ENCODE results near the gene SH3BGRL3. TPM values are rescaled to one million over a fixed set of nuclear protein-coding genes. Genes with fewer than 3 reads are reported as not detected.

Gene SH3BGRL3
- total and polyA plus RNA-seq, 7 donors, result 32.9 to 575 (median 41.5) TPM

DNA sequence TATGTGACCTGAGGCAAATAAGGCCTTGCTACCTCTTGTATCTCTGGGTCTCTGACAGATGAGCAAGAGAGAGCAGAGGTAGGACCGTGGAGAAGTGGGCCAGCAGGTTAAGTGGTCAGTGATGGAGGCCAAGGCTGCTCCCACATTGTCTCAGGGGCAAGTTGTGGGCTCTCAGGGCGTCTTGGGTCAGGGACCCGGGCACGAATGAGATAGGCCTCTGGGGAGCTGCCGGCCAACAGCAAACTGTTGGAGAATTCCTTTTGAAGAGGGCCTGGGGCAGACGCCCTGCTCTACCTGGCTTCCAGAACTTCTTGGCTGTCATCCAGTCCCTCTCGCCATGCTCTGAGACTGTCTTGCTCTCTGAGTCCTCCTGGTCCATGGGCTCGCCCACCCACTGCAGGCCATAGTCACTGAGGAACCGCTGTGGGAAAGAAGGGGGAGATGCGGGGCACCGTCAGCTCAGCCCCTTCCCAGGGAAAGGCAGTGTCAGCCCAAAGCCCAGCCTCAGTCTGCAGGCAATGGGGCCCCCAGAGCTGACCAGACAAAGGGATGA is 14.1 kb downstream of the SH3BGRL3 start:
- no peak for TF ChIP-seq POLR2AphosphoS5 (IDR thresholded peaks at IDR 0.05)
- TF ChIP-seq, protein P1, sequence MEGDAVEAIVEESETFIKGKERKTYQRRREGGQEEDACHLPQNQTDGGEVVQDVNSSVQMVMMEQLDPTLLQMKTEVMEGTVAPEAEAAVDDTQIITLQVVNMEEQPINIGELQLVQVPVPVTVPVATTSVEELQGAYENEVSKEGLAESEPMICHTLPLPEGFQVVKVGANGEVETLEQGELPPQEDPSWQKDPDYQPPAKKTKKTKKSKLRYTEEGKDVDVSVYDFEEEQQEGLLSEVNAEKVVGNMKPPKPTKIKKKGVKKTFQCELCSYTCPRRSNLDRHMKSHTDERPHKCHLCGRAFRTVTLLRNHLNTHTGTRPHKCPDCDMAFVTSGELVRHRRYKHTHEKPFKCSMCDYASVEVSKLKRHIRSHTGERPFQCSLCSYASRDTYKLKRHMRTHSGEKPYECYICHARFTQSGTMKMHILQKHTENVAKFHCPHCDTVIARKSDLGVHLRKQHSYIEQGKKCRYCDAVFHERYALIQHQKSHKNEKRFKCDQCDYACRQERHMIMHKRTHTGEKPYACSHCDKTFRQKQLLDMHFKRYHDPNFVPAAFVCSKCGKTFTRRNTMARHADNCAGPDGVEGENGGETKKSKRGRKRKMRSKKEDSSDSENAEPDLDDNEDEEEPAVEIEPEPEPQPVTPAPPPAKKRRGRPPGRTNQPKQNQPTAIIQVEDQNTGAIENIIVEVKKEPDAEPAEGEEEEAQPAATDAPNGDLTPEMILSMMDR (IDR thresholded peaks at IDR 0.05), result no peak
- TF ChIP-seq POLR2A (IDR thresholded peaks at IDR 0.05), result no peak
- no peak for TF ChIP-seq EP300 (IDR thresholded peaks at IDR 0.05)
- H3K9me3 ChIP-seq, result no peaks in the 10 kb centered on the region
- intact Hi-C loops (cut with DNase I), result no loop called here
- no peaks in the 10 kb centered on the region for H3K36me3 ChIP-seq
- H3K4me1 ChIP-seq, result no peaks in the 10 kb centered on the region
- no peak overlapping the region for H3K27ac ChIP-seq
- no peak overlapping the region for H3K4me3 ChIP-seq
- H3K27me3 ChIP-seq, result no peaks in the 10 kb centered on the region
- no peak for DNase-seq
- 87% methylated on average over 11 of the region's 11 CpGs for WGBS, 2 donors

DNA sequence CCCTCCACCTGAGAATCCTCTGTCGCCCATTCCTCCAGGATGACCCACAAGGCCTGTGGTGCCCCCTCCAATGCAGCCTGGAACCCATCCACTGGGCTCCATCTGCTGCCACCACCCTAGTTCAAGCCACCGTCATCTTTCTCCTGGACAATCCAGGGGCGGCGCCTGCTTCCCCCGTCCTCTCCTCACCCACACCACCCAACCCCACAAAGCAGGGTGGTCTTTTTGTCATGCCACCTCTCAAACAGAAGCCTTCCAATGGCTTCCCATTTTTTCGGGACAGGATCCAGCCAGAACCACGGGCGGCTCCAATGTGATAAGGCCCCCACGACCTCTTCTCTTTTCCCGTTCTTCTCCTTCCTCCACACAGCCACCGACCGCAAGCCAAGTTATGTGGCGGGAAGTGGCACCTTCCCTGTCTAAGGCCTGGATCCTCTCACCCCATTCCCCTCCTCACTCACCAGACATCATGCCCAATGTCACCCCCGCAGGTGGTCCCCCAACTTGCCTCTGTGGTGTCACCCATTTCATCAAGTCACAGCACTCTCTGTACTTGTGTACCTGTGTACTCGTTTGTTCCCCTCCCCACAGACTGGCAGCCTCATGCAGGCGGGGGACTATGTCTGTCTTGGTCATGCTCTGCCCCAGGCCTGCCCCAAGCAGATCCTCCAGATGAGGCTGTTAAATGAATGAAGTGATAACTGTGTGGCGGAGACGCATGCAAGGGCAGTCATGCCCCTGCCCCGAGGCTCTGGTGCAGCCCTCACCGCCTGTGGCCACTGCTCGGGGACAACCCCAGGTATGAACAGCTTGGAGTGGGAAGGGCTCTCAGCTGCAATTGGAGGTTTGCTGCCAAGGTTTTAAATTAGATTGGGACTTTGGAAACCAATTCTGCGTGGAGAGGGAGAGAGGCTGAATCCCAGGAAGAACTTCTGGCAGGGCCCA is 15.6 kb downstream of the SH3BGRL3 start:
- no peak for TF ChIP-seq POLR2AphosphoS5 (IDR thresholded peaks at IDR 0.05)
- no peak for TF ChIP-seq EP300 (IDR thresholded peaks at IDR 0.05)
- TF ChIP-seq POLR2A (IDR thresholded peaks at IDR 0.05), result no peak
- TF ChIP-seq, protein P1 (IDR thresholded peaks at IDR 0.05), result no peak
- DNase-seq, result no peak
- 90 to 91% methylated on average over 22 of the region's 22 CpGs for WGBS, 2 donors
- no peak overlapping the region for H3K27ac ChIP-seq
- no peaks in the 10 kb centered on the region for H3K9me3 ChIP-seq
- H3K4me3 ChIP-seq, result no peak overlapping the region
- intact Hi-C loops (cut with DNase I), result no loop called here
- no peaks in the 10 kb centered on the region for H3K4me1 ChIP-seq
- H3K27me3 ChIP-seq, result no peaks in the 10 kb centered on the region
- no peaks in the 10 kb centered on the region for H3K36me3 ChIP-seq

DNA sequence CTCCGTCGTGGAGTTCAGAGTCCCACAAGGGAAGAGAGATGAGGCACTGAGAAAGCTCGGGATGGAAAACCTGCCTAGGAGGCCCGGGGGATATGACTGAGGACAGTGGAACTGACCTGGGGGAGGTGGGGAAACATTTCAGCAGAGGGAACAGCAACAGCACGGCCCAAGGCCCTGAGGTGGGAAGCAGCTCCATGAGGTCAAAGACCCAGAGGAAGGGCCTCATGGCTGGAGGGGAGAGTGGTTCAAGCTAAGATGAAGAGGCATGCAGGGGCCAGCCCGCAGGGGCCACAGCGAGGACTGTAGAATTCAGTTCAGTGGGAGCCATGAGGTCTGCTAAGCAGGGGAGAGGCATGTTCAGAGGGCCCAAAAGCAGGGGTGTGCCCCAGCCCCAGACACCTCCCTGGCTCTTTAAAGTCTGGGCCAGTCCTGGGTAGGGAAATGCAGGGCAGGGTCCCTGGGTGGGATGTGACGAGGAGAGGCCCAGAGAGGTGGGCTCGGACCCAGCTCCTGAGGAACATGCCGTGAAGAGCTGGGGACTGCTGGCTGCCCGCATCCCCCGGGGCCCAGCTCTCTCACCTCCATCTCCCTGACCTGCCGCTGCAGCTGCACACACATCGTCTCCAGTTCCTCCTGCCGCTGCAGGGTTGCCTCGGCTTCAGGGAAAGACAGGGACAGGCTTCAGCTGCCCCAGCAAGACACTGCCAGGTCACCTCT is 16.6 kb downstream of the SH3BGRL3 start:
- intact Hi-C loops (cut with DNase I), result no loop called here
- no peaks in the 10 kb centered on the region for H3K9me3 ChIP-seq

DNA sequence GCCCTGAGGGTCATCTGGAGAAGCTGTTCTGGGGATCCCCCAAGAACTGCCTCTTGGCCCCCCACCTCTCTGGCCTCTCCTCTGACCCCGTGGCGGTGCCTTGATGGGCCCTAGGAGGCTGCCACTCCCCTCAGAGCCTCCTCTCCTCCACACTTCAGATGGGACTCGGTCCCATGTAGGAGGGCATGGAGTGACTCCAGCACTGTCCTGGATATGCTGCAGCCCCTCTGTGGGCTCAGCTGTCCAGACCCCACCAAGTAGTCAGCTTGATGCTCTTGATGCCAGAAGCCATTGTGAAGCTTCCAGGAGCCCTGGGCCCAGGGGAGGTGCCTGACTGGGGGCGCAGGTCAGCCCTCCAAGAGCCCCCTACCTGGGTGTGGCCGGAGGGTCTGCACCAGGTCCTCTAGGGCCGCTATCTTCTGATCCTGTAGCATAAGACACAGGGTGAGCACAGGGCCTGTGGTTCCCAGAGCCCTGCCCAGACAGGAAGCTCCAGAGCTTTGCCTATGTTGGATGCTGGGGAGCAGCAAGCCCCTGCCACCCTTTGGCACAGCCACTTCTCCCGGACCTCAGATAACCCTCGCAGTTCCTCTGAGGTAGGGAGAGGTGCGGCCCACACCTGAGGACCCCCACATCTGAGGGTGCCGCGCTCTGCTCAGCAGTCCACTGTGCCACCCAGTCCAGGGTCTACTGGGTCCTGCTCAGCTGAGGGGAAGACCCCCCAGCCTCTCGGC is 17.3 kb downstream of the SH3BGRL3 start:
- TF ChIP-seq POLR2A (IDR thresholded peaks at IDR 0.05), result no peak
- TF ChIP-seq EP300 (IDR thresholded peaks at IDR 0.05), result no peak
- no peak for TF ChIP-seq POLR2AphosphoS5 (IDR thresholded peaks at IDR 0.05)
- TF ChIP-seq, protein P1 (IDR thresholded peaks at IDR 0.05), result no peak
- H3K9me3 ChIP-seq, result no peaks in the 10 kb centered on the region
- 93 to 97% methylated on average over 12 of the region's 12 CpGs for WGBS, 2 donors
- no peak for DNase-seq
- H3K27ac ChIP-seq, result no peak overlapping the region
- H3K4me3 ChIP-seq, result no peak overlapping the region
- no peaks in the 10 kb centered on the region for H3K36me3 ChIP-seq
- intact Hi-C loops (cut with DNase I), result no loop called here
- no peaks in the 10 kb centered on the region for H3K27me3 ChIP-seq
- H3K4me1 ChIP-seq, result no peaks in the 10 kb centered on the region

More for the DNA sequence above, 16.6 kb downstream of the SH3BGRL3 start:
- TF ChIP-seq, protein P1 (IDR thresholded peaks at IDR 0.05), result no peak
- no peak for TF ChIP-seq POLR2A (IDR thresholded peaks at IDR 0.05)
- TF ChIP-seq POLR2AphosphoS5 (IDR thresholded peaks at IDR 0.05), result no peak
- TF ChIP-seq EP300 (IDR thresholded peaks at IDR 0.05), result no peak
- Histone ChIP-seq H3K36me3 (no peaks in the 10 kb centered on the region), H3K27me3 (no peaks in the 10 kb centered on the region), H3K4me3 (no peak overlapping the region), H3K4me1 (no peaks in the 10 kb centered on the region), H3K27ac (no peak overlapping the region)
- no peak for DNase-seq
- 88 to 91% methylated on average over 16 of the region's 16 CpGs for WGBS, 2 donors
